ENCODE results near the gene PEX11A. TPM values are rescaled to one million over a fixed set of nuclear protein-coding genes. Genes with fewer than 3 reads are reported as not detected.

The PEX11A gene
- total RNA-seq, 1 experiment from 2014 or later: 3.0 TPM

- TF ChIP-seq CREB1 (CRISPR knock-in tag; IDR thresholded peaks at IDR 0.05): no peak
- TF ChIP-seq JAZF1 (CRISPR knock-in tag; IDR thresholded peaks at IDR 0.05): no peak
- TF ChIP-seq, protein P1, sequence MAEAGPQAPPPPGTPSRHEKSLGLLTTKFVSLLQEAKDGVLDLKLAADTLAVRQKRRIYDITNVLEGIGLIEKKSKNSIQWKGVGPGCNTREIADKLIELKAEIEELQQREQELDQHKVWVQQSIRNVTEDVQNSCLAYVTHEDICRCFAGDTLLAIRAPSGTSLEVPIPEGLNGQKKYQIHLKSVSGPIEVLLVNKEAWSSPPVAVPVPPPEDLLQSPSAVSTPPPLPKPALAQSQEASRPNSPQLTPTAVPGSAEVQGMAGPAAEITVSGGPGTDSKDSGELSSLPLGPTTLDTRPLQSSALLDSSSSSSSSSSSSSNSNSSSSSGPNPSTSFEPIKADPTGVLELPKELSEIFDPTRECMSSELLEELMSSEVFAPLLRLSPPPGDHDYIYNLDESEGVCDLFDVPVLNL (CRISPR knock-in tag; IDR thresholded peaks at IDR 0.05; ENCODE audit: borderline replicate concordance, low read depth): no peak
- no peak for TF ChIP-seq ELF4 (CRISPR knock-in tag; IDR thresholded peaks at IDR 0.05; ENCODE audit: low read depth)
- TF ChIP-seq ETV6 (CRISPR knock-in tag; IDR thresholded peaks at IDR 0.05): no peak
- TF ChIP-seq CREM (CRISPR knock-in tag; IDR thresholded peaks at IDR 0.05): no peak
- TF ChIP-seq ATF3 (CRISPR knock-in tag; conservative IDR thresholded peaks at IDR 0.05): no peak
- TF ChIP-seq GABPB1 (CRISPR knock-in tag; IDR thresholded peaks at IDR 0.05): no peak
- no peak for TF ChIP-seq FOXK1 (CRISPR knock-in tag; IDR thresholded peaks at IDR 0.05)
- no peak for TF ChIP-seq NR2C2 (CRISPR knock-in tag; IDR thresholded peaks at IDR 0.05)
- TF ChIP-seq, protein P2, sequence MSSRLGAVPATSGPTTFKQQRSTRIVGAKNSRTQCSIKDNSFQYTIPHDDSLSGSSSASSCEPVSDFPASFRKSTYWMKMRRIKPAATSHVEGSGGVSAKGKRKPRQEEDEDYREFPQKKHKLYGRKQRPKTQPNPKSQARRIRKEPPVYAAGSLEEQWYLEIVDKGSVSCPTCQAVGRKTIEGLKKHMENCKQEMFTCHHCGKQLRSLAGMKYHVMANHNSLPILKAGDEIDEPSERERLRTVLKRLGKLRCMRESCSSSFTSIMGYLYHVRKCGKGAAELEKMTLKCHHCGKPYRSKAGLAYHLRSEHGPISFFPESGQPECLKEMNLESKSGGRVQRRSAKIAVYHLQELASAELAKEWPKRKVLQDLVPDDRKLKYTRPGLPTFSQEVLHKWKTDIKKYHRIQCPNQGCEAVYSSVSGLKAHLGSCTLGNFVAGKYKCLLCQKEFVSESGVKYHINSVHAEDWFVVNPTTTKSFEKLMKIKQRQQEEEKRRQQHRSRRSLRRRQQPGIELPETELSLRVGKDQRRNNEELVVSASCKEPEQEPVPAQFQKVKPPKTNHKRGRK (CRISPR knock-in tag; IDR thresholded peaks at IDR 0.05; ENCODE audit: borderline replicate concordance): no peak
- no peak for TF ChIP-seq ZNF317 (CRISPR knock-in tag; IDR thresholded peaks at IDR 0.05; ENCODE audit: borderline replicate concordance, low read depth)
- TF ChIP-seq RELA (CRISPR knock-in tag; IDR thresholded peaks at IDR 0.05; ENCODE audit: borderline replicate concordance): no peak
- TF ChIP-seq, protein P3, sequence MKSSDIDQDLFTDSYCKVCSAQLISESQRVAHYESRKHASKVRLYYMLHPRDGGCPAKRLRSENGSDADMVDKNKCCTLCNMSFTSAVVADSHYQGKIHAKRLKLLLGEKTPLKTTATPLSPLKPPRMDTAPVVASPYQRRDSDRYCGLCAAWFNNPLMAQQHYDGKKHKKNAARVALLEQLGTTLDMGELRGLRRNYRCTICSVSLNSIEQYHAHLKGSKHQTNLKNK (CRISPR knock-in tag; IDR thresholded peaks at IDR 0.05): no peak
- no peak for TF ChIP-seq PREB (CRISPR knock-in tag; IDR thresholded peaks at IDR 0.05; ENCODE audit: borderline replicate concordance)
- TF ChIP-seq ZNF263 (CRISPR knock-in tag; IDR thresholded peaks at IDR 0.05; ENCODE audit: low read depth): no peak
- TF ChIP-seq JUN (CRISPR knock-in tag; IDR thresholded peaks at IDR 0.05): no peak
- TF ChIP-seq IRF2 (CRISPR knock-in tag; IDR thresholded peaks at IDR 0.05; ENCODE audit: borderline replicate concordance, low read depth): no peak
- no peak for TF ChIP-seq SOX15 (CRISPR knock-in tag; IDR thresholded peaks at IDR 0.05)
- TF ChIP-seq NR3C1 (CRISPR knock-in tag; conservative IDR thresholded peaks at IDR 0.05; ENCODE audit: low read depth): no peak
- Mint-ChIP-seq H3K4me3 (no peak overlapping the region), H3K27ac (no peak overlapping the region), H3K4me1 (0 out of 2 replicates have a peak, but pooled peaks cover 3% of the 10 kb centered on the region), H3K9me3 (no peaks in the 10 kb centered on the region), H3K36me3 (peaks cover 13% of the 10 kb centered on the region), H3K27me3 (ENCODE audit: low read depth) (0 out of 2 replicates have a peak, but pooled peaks cover under 1% of the 10 kb centered on the region)
- ATAC-seq (no peak), DNase-seq (ENCODE audit: low spot score) (no peak)
- ChIA-PET CTCF (interaction anchor here (0.8 to 1.5 kb wide), 3 partner anchors 14 to 24 kb away, joined by 3 to 8 read pairs (median 3); no protein-coding TSS in a partner anchor), POLR2A (no interaction called here)
Observed at GRCh38 chr15:89649013-89649625, 41.4 kb downstream of the PEX11A start.
